GM18499 (cell line): Measurements from ENCODE around the gene GALR2.

Experiments used
- ATAC-seq: cut with Tn5 transposase; IDR thresholded peaks from one replicate; pipeline ENCODE4 v1.9.1; 2021; ENCODE audit warnings: moderate number of reproducible peaks; ENCODE audit not compliant: insufficient read depth, unreplicated experiment

The GALR2 gene

DNA sequence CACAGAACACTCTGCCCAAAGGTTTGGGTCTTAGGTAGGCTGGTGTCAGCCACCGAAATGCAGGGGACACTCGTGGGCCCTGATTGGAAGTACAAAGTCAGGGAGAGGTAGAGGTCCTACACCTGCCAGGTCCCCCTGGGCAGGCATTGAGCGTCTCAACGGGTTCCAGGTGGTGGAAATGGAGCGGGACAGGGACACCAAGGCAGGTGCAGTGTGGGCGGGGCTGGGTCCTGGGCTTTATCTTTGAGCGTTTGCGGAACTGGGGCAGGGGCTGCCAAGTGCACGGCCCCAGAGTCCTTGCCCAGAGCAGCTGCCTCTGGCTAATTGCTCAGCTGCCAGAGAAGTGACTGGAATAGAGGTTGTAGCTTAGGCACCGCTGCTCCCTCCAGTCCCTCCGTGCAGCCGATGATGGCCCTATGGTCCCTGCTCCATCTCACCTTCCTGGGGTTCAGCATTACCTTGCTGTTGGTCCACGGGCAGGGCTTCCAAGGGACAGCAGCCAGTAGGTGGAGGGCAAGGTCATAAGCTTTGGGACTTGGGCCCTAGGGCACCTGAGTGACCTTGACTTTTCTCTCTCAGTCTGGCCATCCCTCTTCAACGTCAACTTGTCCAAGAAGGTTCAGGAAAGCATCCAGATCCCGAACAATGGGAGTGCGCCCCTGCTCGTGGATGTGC lies 4.4 kb downstream of the GALR2 start, which contains the start of gene ZACN:
Gene ZACN, plus strand, starts transcription at position 323 of the 675 bp plus-strand sequence. Its CDS starts 83 bp downstream, at position 406.
- ATAC-seq, result no peak

DNA sequence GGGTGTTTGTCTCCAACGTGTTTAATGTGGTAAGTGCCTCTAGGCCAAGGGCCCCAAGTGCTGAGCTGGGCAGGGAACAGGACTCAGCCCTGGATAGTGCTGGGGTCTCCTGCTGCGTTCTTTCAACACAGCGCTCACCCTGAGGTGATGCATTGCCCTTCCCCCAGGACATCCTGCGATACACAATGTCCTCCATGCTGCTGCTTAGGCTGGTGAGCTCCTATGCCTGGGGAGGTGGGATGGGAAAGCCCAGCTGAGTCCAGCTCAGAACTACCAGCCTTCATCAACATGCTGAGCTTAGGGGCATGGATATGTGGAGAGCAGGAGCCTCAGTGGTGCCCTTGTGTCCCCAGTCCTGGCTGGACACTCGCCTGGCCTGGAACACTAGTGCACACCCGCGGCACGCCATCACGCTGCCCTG lies 5.0 kb downstream of the GALR2 start:
- ATAC-seq, result no peak

DNA sequence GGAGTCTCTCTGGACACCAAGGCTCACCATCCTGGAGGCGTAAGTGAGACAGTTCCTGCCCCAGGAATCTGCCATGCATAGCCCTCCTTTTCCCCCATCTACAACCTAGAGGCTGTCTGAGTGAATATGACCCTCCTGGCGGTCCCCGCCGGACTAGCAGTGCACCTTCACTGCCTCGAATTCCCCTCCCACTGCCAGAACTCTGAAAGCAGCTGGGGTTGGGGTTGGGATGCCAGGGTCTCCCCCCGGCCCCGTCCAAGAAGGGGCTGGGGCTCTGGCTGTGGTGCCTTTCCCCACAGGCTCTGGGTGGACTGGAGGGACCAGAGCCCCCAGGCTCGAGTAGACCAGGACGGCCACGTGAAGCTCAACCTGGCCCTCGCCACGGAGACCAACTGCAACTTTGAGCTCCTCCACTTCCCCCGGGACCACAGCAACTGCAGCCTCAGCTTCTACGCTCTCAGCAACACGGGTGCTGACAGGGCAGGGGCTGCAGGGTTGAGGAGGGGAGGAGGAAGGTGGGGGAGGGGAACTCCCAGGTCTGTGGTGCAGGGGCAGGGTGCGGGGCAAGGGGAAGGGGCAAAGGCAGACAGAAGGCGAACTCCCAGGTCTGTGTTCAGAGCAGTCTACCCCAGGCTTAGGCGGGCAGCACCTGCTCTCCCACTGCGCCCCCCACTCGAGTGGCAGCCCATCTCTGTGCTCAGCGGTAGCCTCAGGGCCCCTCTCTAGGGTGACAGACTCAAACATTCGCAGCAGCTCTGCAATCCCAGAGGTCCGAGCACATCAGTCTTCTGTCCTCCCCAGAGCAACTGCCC lies 5.6 kb downstream of the GALR2 start:
- no peak for ATAC-seq

- ATAC-seq, result no peak
Observed at GRCh38 chr17:76080768-76081287, 6.2 kb downstream of the GALR2 start.

DNA sequence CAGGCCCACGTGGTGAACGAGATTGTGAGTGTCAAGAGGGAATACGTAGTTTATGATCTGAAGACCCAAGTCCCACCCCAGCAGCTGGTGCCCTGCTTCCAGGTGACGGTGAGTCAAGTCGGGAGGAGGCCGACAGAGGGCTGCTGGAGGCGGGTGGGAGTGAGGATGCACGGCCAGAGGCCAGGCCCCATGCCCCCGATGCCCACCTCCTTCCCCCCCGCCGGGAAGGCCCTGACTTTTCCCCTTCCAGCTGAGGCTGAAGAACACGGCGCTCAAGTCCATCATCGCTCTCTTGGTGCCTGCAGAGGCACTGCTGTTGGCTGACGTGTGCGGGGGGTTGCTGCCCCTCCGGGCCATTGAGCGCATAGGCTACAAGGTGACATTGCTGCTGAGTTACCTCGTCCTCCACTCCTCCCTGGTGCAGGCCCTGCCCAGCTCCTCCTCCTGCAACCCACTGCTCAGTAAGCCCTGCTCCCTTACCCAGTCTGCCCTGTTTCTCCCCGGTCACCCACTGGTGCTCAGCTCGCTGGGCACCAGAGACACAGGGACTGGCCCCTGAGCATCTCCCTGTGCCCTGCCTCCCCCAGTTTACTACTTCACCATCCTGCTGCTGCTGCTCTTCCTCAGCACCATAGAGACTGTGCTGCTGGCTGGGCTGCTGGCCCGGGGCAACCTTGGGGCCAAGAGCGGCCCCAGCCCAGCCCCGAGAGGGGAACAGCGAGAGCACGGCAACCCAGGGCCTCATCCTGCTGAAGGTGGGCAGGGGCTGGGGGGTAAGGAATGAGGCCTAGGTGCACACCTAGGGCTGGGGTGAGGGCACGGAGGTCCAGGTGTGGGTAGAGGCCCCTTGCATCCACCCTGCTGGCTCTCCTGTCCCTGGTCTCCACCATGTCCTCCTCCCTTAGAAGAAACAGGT lies 7.0 kb downstream of the GALR2 start:
- ATAC-seq, result no peak

DNA sequence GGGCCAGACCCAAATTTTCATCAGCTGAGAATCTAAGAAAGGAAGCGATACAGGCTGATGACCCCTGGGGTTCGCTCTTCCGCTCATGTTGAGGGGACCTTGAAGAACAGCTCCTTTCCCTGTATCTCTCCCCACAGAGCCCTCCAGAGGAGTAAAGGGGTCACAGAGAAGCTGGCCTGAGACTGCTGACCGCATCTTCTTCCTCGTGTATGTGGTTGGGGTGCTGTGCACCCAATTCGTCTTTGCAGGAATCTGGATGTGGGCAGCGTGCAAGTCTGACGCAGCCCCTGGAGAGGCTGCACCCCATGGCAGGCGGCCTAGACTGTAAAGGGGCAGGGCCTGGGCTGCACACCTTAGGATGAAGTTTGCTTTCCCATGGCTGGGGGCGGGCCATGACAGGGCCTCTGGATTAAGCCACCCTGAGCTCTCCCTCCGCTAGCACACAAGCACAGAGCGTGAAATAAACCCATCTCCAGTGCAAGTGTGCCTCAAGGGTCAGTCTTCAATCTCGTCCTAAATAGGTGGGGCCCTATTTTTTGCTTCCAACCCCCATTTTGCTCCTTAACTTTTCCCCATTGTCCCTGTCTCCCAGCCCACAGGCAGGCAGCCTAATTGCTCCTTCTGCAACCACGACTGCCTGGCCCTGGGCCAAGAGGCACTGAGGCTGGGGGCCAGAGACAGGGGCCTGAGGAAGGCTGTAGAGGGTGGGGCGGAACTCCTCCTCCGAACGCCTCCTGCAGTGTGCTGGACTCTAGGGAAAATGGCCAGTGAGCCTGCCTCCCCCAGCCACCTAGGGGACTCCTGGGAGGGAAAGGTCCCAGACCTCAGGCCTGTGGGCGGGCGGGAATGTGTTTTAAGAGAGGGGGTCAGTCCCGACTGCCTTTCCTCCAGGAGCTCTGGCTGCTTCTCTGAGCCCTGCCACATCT lies 8.0 kb downstream of the GALR2 start:
- no peak for ATAC-seq

DNA sequence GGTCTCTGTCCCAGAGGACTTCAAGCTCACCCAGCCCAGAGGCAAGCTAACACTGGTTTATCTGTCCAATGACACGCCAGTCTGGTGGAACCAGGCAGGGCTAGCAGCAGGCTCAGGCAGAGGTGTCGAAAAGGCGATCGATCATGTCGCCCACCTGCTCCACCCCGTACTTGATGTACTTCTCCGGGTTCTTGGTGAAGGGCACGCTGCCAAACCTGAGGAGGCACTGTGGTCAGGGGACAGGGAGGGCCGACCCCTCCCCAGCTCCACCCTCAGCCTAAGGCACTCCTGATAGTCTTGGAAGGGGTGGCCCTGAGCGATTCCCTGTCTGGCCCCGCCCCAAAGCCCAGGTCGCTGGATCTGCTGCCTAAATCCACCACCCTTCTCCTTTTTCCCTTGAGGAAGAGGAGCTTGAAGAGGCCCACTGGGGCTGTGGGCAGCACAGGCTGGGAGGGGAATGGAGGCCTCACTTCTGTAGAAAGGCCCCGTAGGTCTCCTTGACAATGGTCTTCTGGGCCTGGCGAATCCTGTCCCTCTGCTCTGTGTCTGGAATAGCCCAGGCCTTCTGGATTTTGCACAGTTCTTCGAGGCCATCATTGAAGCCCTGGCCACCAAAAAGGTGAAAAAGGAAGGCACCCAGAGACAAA lies 9.1 kb downstream of the GALR2 start:
- no peak for ATAC-seq

DNA sequence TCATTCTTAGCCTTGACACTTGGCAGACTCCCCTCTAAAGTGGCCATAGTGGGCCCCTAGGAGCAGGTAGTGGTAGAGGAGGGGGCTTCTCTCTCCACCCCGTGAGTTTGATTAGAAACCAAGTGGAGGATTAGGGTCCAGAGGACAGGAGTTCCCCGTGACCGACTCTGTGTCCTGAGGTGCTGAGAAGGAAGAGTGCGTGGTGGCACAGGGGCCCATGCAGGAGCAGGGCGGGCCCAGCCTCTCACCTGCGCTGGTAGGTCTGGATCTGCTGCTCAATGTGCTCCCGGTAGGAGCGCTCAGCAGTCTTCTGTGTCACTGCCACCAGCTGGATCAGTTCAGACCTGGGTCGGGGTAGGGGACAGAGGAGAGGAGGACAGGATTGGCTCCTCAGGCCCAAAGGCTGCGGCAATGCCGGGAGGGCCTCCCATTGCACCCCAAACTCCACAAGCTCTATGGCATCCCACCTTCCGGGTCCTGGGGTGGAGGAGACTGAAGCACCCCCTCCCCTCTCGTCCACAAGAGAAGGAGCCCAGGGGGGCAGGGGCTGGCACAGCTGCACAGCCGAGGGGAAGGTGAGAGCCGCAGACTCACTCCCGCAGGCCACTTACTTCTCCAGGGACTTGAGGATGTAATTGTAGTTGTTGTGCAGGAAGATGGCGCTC lies 10.6 kb downstream of the GALR2 start:
- ATAC-seq, result no peak

DNA sequence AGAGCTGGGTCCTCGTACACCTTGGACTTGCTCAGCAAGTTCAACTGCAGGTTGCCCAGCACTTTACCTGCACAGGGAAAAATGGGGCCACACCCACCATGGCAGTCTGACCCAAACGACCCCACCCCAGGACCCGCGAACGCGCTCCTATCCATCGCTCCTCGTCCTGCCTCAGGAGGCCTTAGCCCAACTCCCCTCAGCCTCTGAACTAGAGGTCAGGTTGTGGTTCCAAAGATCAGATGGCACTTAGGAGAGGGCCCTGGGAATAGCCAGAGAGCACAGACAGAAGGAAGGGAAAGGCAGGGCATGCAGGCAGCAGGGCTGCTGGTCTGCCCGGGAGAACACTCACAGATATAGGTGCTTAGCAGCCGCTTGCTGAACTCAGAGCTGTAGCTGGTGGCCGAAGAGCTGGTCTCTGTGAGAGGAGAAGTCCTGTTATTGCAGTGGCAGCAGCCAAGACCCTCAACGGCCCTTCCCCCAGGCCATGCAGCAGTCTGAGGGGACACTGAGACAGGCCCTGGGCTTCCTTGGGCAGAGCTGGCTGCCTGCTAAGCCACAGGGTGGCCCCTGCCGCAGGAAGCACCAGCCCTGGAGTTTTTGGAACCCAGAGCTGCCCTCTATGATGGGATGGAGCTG lies 11.3 kb downstream of the GALR2 start:
- ATAC-seq, result no peak

- no peak for ATAC-seq
Observed at GRCh38 chr17:76086384-76086783, 11.8 kb downstream of the GALR2 start.

GRCh38 chr17:76087531-76087930 lies 12.9 kb downstream of the GALR2 start:
- ATAC-seq, result no peak

DNA sequence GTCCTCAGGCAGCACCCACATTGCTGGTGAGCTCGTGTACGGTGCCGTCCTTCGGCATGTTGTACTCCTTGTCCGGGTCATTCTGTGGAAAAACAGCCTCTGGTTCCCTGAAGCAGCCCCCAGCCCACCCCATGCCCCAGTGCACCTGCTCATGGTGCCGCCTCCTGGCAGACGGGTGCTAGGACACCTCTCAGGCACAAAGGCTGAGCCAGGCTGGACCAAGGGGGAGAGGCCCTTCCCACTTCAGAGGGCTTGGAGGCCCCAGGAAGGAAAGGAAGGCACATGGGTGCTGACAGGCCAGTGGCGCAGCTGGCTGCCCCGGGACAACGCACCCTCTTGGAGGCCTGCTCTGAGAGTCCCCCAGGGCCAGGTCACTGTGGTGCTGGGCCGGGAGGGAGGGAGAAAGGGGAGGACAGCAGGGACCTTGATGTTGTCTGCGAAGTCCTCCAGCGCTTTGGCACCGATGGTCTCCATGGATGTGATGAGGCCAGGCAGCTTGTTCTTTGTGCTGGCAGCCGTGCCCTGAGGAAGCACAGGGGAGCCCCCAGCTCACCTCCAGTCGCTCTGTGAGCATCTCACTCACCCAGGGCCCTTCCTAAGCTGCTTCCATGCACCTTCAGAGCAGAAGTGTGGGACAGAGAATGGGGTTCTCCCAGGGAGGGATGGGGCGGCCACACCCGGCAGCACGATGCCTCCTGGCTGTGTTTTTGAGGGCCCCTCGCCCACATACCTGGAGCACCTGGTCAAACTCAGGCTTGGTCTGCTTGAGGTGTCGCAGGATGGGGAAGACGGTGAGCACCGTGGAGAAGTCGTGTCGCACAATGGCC lies 13.7 kb downstream of the GALR2 start:
- no peak for ATAC-seq

- ATAC-seq, result no peak
Observed at GRCh38 chr17:76088868-76089576, 14.4 kb downstream of the GALR2 start.

- no peak for ATAC-seq
Observed at GRCh38 chr17:76089680-76090516, 15.3 kb downstream of the GALR2 start.

GRCh38 chr17:76090517-76091129 lies 16.0 kb downstream of the GALR2 start:
- ATAC-seq, result no peak
